IMR-90 (cell line): ENCODE results near the gene MICAL3. TPM values are rescaled to one million over a fixed set of nuclear protein-coding genes. Genes with fewer than 3 reads are reported as not detected.

ENCODE experiments used
- ATAC-seq: fragments of 200-7000 bp; cut with Tn5 transposase; 2 replicates; pipeline ENCODE4 v1.9.1; 2020; ENCODE audit warnings: low read depth, mild to moderate bottlenecking, moderate library complexity
- BruUV-seq: library from RNA; stranded (reverse); fragments of 400-500 nt; replicated peaks from 2 replicates; lab custom pipeline; 2021; lab: Mats Ljungman, UMichigan
- CTCF ChIA-PET: fragments of 300-600 bp; formaldehyde crosslinking; extraction: SDS; loops from one replicate; lab custom pipeline; 2021; ENCODE audit warnings: antibody characterized with exemption; lab: Yijun Ruan, JAX
- POLR2A ChIA-PET: fragments of 300-600 bp; sonication (Branson Sonifier 250); formaldehyde crosslinking; loops from one replicate; lab custom pipeline; 2022; ENCODE audit warnings: antibody characterized with exemption; ENCODE audit not compliant: unreplicated experiment; lab: Charles Lee
- DNase-seq: peaks from one replicate; pipeline ENCODE4 v3.0.0; 2013
- H2AFZ ChIP-seq: replicated peaks from 2 replicates; pipeline ENCODE3; 2013; ENCODE audit warnings: low read length, mild to moderate bottlenecking; ENCODE audit not compliant: poor library complexity
- H2AK5ac ChIP-seq: 2 replicates; pipeline ENCODE4 v1.6.1; 2013; ENCODE audit warnings: low read depth, low read length, inconsistent platforms
- H2AK9ac ChIP-seq: replicated peaks from 2 replicates; pipeline ENCODE3; 2013; ENCODE audit warnings: mild to moderate bottlenecking, low read depth, low read length, moderate library complexity; ENCODE audit not compliant: poor library complexity
- H2BK120ac ChIP-seq: 2 replicates; pipeline ENCODE4 v1.6.1; 2013; ENCODE audit warnings: low read depth, low read length, inconsistent platforms
- H2BK15ac ChIP-seq: 3 replicates; pipeline ENCODE4 v1.6.1; 2013; ENCODE audit warnings: low read depth, low read length, inconsistent platforms
- H2BK20ac ChIP-seq: 2 replicates; pipeline ENCODE4 v1.6.1; 2013; ENCODE audit warnings: low read depth, mild to moderate bottlenecking, inconsistent platforms, low read length, moderate library complexity
- H2BK5ac ChIP-seq: 2 replicates; pipeline ENCODE4 v1.6.1; 2013; ENCODE audit warnings: mild to moderate bottlenecking, low read depth, low read length, inconsistent platforms; ENCODE audit not compliant: poor library complexity, severe bottlenecking
- H3K14ac ChIP-seq: replicated peaks from 2 replicates; pipeline ENCODE4 v1.6.1; 2013; ENCODE audit warnings: low read depth, low read length, inconsistent platforms
- H3K18ac ChIP-seq: 2 replicates; pipeline ENCODE4 v1.6.1; 2013; ENCODE audit warnings: low read depth, low read length, control low read depth
- H3K23ac ChIP-seq: 2 replicates; pipeline ENCODE4 v1.6.1; 2013; ENCODE audit warnings: low read depth, low read length, inconsistent platforms
- H3K27ac ChIP-seq: 2 replicates; pipeline ENCODE4 v1.5.1; 2013; ENCODE audit warnings: mild to moderate bottlenecking, control low read depth, low read length; ENCODE audit not compliant: insufficient read depth
- H3K27me3 ChIP-seq: 2 replicates; pipeline ENCODE4 v1.6.1; 2013; ENCODE audit warnings: low read length; ENCODE audit not compliant: control insufficient read depth, insufficient read depth
- H3K36me3 ChIP-seq: 2 replicates; pipeline ENCODE4 v1.6.1; 2013; ENCODE audit warnings: low read length, mixed read lengths; ENCODE audit not compliant: control insufficient read depth, insufficient read depth
- H3K4ac ChIP-seq: 2 replicates; pipeline ENCODE4 v1.6.1; 2013; ENCODE audit warnings: low read depth, low read length, inconsistent platforms
- H3K4me1 ChIP-seq: 2 replicates; pipeline ENCODE4 v1.6.1; 2013; ENCODE audit warnings: low read length, mixed read lengths; ENCODE audit not compliant: control insufficient read depth, insufficient read depth
- H3K4me2 ChIP-seq: 2 replicates; pipeline ENCODE4 v1.6.1; 2013; ENCODE audit warnings: low read depth, mild to moderate bottlenecking, control low read depth, low read length, moderate library complexity
- H3K4me3 ChIP-seq: 2 replicates; pipeline ENCODE4 v1.5.1; 2013; ENCODE audit warnings: low read depth, mild to moderate bottlenecking, control low read depth, low read length, moderate library complexity; ENCODE audit not compliant: insufficient read depth
- H3K56ac ChIP-seq: 2 replicates; pipeline ENCODE4 v1.6.1; 2013; ENCODE audit warnings: low read length, inconsistent platforms; ENCODE audit not compliant: insufficient read depth; ENCODE audit errors: extremely low read depth
- H3K79me1 ChIP-seq, 2 experiments: 2 replicates each; pipeline ENCODE4 v1.6.1; 2013; ENCODE audit warnings: low read length in 2 of 2, inconsistent platforms in 1 of 2, low read depth in 1 of 2
- H3K9ac ChIP-seq: 2 replicates; pipeline ENCODE4 v1.6.1; 2013; ENCODE audit warnings: low read depth, low read length, control low read depth
- H3K9me1 ChIP-seq: 2 replicates; pipeline ENCODE4 v1.6.1; 2013; ENCODE audit warnings: low read length, inconsistent platforms; ENCODE audit not compliant: insufficient read depth
- H3K9me3 ChIP-seq: 2 replicates; pipeline ENCODE4 v1.6.1; 2013; ENCODE audit warnings: low read length; ENCODE audit not compliant: control insufficient read depth, insufficient read depth
- H4K20me1 ChIP-seq: 2 replicates; pipeline ENCODE4 v1.6.1; 2013; ENCODE audit warnings: low read length, inconsistent platforms; ENCODE audit not compliant: insufficient read depth
- H4K5ac ChIP-seq: 2 replicates; pipeline ENCODE4 v1.6.1; 2013; ENCODE audit warnings: mild to moderate bottlenecking, low read depth, low read length, control low read depth
- H4K8ac ChIP-seq, 2 experiments: 2 replicates each; pipeline ENCODE4 v1.6.1; 2013; ENCODE audit warnings: low read depth in 2 of 2, low read length in 2 of 2, control low read depth in 1 of 2, inconsistent platforms in 1 of 2
- H4K91ac ChIP-seq: 2 replicates; pipeline ENCODE4 v1.6.1; 2013; ENCODE audit warnings: low read depth, low read length, inconsistent platforms; ENCODE audit not compliant: insufficient read depth
- BHLHE40 ChIP-seq: fragments of 150-350 bp; IDR thresholded peaks from 2 replicates; pipeline ENCODE4 v1.6.1; 2016; ENCODE audit warnings: mild to moderate bottlenecking, low read depth, low read length
- CHD1 ChIP-seq: IDR thresholded peaks from 2 replicates; pipeline ENCODE4 v1.6.1; 2012; ENCODE audit warnings: low read depth, low read length, improper control_type of control experiment
- ELK1 ChIP-seq: fragments of 150-350 bp; IDR thresholded peaks from 2 replicates; pipeline ENCODE4 v1.6.1; 2016; ENCODE audit warnings: low read depth, mild to moderate bottlenecking, low read length, moderate library complexity, borderline replicate concordance
- FOS ChIP-seq: fragments of 150-350 bp; IDR thresholded peaks from 2 replicates; pipeline ENCODE4 v1.6.1; 2016; ENCODE audit warnings: low read depth, low read length
- NFE2L2 ChIP-seq: fragments of 150-350 bp; IDR thresholded peaks from 2 replicates; pipeline ENCODE4 v1.6.1; 2016; ENCODE audit warnings: low read depth, mild to moderate bottlenecking, low read length
- POLR2A ChIP-seq: IDR thresholded peaks from 2 replicates; pipeline ENCODE4 v1.6.1; 2012; ENCODE audit warnings: mild to moderate bottlenecking, low read depth, low read length
- RAD21 ChIP-seq: IDR thresholded peaks from 2 replicates; pipeline ENCODE4 v1.6.1; 2012; ENCODE audit warnings: low read length, improper control_type of control experiment
- USF2 ChIP-seq: fragments of 150-350 bp; IDR thresholded peaks from 2 replicates; pipeline ENCODE4 v1.6.1; 2017; ENCODE audit warnings: mild to moderate bottlenecking, antibody characterized with exemption, low read length, low read depth
- WGBS, 2 experiments: methylation state at CpG; one replicate each; pipeline versions ENCODE4 v1.1.5 to v1.1.7; 2013; ENCODE audit warnings: missing lambda C conversion rate in 2 of 2; ENCODE audit not compliant: insufficient read length in 1 of 2; ENCODE audit errors: extremely low coverage in 2 of 2; 5-methylcytosine and 5-hydroxymethylcytosine counted together
- dilution Hi-C: fragments of 300-500 bp; cut with HindIII; formaldehyde crosslinking; loops from one replicate; pipeline ENCODE4 v1.14.3; 2018; ENCODE audit warnings: low sequenced_read_pairs; ENCODE audit not compliant: unreplicated experiment
- in situ Hi-C: fragments of 300-500 bp; cut with MboI; formaldehyde crosslinking; loops from 3 replicates; pipeline ENCODE4 v1.14.3; 2019; ENCODE audit warnings: low sequenced_read_pairs, inconsistent platforms, mixed read lengths
- intact Hi-C: fragments of 100-400 bp; cut with micrococcal nuclease; formaldehyde crosslinking; loops from 2 replicates; pipeline ENCODE4 v1.10.0; 2022
- polyA plus RNA-seq, 3 experiments: library from polyadenylated mRNA; depleted of rRNA; stranded (reverse); fragments of >200 nt; gene quantifications; 2 replicates each; pipeline ENCODE4 v1.2.3, GENCODE V29; 2012; ENCODE audit warnings: low replicate concordance in 1 of 3
- total RNA-seq: library from RNA; depleted of rRNA; stranded (reverse); fragments of >200 nt; gene quantifications from 2 replicates; pipeline ENCODE4 v1.2.3, GENCODE V29; 2012

The MICAL3 gene
- total and polyA plus RNA-seq, 2 of the 4 experiments (the other 2 are of a cell fraction) = 17.6 to 26.8 TPM

GRCh38 chr22:17823964-17824363 is 200.4 kb downstream of the MICAL3 start:
- Histone ChIP-seq H3K4me2 (no peak overlapping the region), H4K5ac (no peak overlapping the region), H3K14ac (no peak overlapping the region), H3K4me1 (no peaks in the 10 kb centered on the region), H2BK20ac (no peak overlapping the region), H2AK9ac (no peak overlapping the region), H2BK120ac (no peak overlapping the region), H3K9me1 (no peaks in the 10 kb centered on the region), H2BK5ac (no peak overlapping the region), H4K8ac (no peak overlapping the region), H4K20me1 (no peaks in the 10 kb centered on the region; the same call in 1 of the 2 replicates), H2BK15ac (no peak overlapping the region), H2AFZ (no peak overlapping the region), H3K9ac (no peak overlapping the region), H3K36me3 (peaks cover 29% of the 10 kb centered on the region), H4K91ac (no peak overlapping the region), H3K79me1 (no peaks in the 10 kb centered on the region), H2AK5ac (no peak overlapping the region), H3K18ac (no peak overlapping the region), H3K4ac (no peak overlapping the region), H3K4me3 (no peak overlapping the region), H3K9me3 (no peaks in the 10 kb centered on the region), H3K23ac (no peak overlapping the region), H3K27ac (no peak overlapping the region), H3K27me3 (no peaks in the 10 kb centered on the region), H3K56ac (no peak overlapping the region)
- intact Hi-C loops = no loop called here
- BruUV-seq = no TSS peak
- POLR2A ChIA-PET = interaction anchor here (0.5 kb wide), 1 partner anchor 707 kb away, joined by 3 read pairs; no protein-coding TSS in a partner anchor
- WGBS, 2 experiments = 70% methylated on average over 2 of the region's 15 CpGs; no CpG with 5 or more reads in 1 of the 2 experiments
- dilution Hi-C loops = no loop called here
- CTCF ChIA-PET = interaction anchor here (0.5 kb wide), 1 partner anchor 38 kb away, joined by 3 read pairs; no protein-coding TSS in a partner anchor
- TF ChIP-seq ELK1 (no peak), USF2 (no peak), CHD1 (no peak), FOS (no peak), RAD21 (no peak), POLR2A (no peak), NFE2L2 (no peak), BHLHE40 (no peak)
- ATAC-seq = no peak
- no peak for DNase-seq
- in situ Hi-C loops = loop anchor here (25.0 kb wide), 1 partner anchor 737 kb away; the partner anchor contains the start of gene IL17RA
